ENCODE data around the gene BCAS3.

DNA sequence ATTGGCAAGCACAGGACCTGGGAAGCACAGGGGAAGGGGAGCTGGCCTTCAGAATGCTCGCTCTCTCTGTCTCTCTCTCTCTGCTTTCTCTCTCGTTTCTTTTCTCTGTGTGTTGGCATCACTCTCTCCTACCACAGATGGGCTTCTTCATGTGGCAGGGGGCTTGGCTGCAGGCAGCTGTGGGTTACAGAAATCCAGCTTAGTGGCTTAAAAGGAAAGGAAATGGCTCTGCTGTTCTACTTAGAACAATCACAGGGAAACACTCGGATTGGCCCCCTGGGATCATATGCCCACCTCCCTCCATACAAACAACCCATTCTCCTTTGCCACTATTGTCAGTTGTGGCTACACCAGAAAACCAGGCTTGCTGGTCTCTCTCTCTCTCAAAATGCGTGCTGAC, 742.4 kb downstream of the BCAS3 start:
- TF ChIP-seq, protein P1, sequence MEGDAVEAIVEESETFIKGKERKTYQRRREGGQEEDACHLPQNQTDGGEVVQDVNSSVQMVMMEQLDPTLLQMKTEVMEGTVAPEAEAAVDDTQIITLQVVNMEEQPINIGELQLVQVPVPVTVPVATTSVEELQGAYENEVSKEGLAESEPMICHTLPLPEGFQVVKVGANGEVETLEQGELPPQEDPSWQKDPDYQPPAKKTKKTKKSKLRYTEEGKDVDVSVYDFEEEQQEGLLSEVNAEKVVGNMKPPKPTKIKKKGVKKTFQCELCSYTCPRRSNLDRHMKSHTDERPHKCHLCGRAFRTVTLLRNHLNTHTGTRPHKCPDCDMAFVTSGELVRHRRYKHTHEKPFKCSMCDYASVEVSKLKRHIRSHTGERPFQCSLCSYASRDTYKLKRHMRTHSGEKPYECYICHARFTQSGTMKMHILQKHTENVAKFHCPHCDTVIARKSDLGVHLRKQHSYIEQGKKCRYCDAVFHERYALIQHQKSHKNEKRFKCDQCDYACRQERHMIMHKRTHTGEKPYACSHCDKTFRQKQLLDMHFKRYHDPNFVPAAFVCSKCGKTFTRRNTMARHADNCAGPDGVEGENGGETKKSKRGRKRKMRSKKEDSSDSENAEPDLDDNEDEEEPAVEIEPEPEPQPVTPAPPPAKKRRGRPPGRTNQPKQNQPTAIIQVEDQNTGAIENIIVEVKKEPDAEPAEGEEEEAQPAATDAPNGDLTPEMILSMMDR (IDR thresholded peaks at IDR 0.05), result no peak
- TF ChIP-seq POLR2A (IDR thresholded peaks at IDR 0.05), result no peak
